SW480 (cell line): ENCODE results near the gene RXRG.

Experiments
- DNase-seq: peaks from one replicate; pipeline ENCODE4 v3.0.0-alpha.2; 2016; ENCODE audit warnings: low spot score

RXRG gene

DNA sequence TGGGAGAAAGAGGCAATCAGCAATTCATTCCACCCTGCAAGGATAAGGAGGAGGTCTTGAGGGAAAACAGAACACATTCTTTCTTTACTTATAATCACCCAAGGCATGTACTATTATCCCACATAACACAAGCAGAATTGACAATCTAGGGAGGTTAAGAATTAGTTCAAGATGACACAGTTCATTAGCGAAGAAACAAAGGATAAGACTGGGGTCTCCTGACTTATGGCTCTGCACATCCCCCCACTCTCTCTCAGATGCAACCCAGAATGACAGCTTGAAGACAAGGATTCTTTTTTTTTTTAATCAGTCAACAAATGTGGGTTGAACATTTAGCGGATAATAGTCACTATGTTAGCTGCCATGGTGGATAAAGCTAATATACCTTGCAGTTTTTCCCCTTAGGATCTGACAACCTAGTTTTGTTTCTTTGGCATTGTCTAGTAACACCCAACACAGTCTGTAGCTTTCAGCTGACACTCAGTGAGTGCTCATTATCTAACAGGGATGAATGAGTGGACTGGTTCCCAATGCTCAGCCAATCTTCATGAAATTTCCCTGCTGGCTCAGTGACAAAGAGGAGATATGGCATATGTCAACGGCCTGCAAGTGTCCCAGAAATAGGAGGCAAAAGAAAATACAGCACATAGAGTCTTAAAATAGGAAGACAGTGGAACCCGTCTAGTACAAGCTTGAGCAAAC, 35.1 kb downstream of the RXRG start:
- DNase-seq = no peak

GRCh38 chr1:165408518-165408917, 36.4 kb downstream of the RXRG start:
- peak; percentile 82 for DNase-seq

- DNase-seq = no peak
These were observed 37.5 kb downstream of the RXRG start for GRCh38 chr1:165407398-165407797.

DNA sequence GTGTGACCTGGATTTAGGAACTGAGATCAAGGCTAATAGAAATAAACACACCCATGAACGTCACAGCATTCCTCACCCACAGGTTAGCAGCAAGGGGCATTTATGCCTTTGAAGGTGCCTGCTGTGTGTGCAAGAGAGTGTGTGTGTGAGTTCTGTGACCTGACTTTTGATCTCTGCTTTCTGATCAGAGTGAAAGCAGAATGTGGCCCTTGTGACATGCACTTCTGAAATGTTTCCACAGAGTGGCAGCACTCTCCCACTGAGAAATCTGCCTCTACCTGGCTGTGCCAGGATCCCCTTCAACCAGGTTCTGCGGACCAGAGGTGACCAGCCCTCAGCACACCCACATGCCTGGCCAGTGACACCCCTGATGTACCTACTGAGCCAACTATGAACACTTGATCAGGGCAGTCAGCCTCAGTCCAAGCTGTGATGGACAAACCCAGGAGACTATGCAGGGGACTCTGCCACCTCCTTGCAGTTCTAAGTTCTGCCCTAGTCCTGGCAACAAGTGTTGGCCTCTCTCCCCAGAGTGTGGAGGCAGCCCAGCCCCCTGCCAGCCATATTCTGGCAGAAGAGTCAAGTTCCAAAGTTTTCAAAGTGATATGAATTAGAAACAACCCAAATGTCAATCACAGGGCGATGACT, 41.0 kb downstream of the RXRG start:
- peak; percentile 91 for DNase-seq

- no peak for DNase-seq
These were observed 42.3 kb downstream of the RXRG start for GRCh38 chr1:165402517-165403111.

DNA sequence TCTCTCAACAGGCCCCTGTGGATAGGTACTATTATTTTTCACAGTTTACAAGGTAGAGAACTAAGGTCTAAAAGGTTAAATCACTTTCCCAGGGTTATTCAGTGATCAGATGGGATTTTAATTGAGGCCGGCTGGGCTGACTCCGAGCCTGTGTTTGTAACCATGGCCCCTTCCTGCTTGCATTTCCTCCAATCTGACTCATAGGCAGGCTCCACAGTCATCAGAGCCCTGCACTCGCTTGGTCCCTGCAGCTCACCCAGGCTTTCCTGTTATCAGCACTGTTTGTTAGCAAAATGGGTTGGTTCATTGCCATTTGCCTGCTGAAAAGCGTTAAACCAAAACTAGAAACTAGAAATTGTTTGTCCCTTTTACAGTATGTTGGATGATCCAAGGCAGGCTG, 47.0 kb downstream of the RXRG start:
- no peak for DNase-seq

GRCh38 chr1:165395901-165396300, 49.0 kb downstream of the RXRG start:
- DNase-seq = no peak

- no peak for DNase-seq
These were observed 49.4 kb downstream of the RXRG start for GRCh38 chr1:165395478-165395877.

GRCh38 chr1:165392634-165393571, 52.0 kb downstream of the RXRG start:
- peak; percentile 93 for DNase-seq

DNA sequence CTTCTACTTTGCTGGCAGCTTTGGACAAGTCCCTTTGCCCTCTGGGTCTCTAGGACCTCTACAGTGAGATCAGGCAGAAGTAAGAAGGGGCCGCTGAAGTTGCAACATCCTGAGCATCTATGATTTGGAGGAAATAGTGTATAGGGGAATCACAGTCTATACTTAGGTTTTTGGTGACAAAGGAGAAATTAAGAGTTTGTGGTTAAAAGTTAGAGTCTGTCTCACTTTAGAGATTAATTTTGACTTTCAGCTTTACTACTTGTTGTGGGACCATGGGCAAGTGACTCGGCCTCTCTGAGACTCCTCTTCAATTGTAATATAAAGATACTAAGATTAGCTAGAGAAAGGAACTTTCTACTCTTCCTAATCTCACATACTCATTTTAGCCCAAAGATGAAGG, 55.3 kb downstream of the RXRG start:
- no peak for DNase-seq

- no peak for DNase-seq
These were observed 57.0 kb downstream of the RXRG start for GRCh38 chr1:165387961-165388360.

DNA sequence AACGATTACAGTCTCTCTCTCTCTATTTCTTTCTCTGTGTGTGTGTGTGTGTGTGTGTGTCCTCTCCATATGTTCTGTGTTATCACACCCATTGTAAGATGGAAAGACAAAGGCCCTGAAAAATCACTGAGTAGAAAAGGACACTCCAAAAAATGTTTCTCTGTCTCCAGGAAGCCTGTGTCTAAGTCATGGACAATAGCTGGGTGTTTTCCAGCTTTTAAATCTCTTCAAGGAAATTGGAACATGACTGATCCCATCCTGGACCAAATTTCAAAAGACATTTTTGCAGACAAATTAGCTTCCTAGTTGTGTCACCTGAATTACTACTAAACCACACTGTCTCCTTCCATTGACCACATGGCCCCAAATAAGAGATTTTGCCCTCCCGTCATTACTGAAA, 57.4 kb downstream of the RXRG start:
- DNase-seq = no peak

DNA sequence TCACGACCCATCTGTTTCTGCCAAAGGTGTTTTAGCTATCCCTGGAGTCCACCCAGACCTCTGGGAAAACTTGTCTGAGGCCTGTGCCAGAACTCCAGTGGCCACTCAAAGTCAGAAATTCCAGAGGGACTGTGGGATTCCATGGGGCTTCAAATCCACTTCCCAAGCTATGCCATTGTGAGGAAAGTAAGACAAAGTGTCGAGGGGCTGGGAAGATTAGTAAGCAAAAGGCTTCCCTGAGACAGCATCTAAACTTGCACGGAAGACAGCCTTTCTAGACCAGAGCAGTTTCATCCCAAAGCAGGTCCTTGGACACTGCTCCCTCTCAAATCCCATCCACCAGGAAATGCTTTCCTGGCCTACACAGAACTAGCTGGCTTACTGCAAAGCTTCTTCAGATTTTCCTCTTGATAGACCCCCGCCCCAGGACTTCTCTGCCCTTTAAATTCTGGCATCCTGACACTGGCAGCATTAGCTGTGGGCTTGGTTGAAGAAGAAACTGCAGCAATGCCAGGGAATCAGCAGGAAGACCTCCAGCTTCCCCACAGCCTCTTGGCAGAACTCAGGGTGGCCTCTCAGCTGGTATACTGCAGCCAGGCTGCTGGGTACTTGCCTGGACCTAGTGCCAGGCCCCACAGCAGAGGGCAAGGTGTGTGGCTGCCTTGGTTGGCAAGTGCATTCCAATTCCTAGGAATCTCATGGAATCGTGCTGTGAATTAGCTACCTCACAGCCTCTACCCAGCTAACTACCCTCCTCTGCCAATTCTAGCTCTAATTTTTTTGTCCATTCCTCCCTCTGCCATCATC, 61.1 kb downstream of the RXRG start:
- DNase-seq = no peak

GRCh38 chr1:165383067-165383466, 61.9 kb downstream of the RXRG start:
- DNase-seq = no peak

- DNase-seq = no peak
These were observed 63.0 kb downstream of the RXRG start for GRCh38 chr1:165381745-165382505.

- no peak for DNase-seq
These were observed 68.1 kb downstream of the RXRG start for GRCh38 chr1:165376811-165377311.

GRCh38 chr1:165376041-165376810, 68.7 kb downstream of the RXRG start:
- no peak for DNase-seq

DNA sequence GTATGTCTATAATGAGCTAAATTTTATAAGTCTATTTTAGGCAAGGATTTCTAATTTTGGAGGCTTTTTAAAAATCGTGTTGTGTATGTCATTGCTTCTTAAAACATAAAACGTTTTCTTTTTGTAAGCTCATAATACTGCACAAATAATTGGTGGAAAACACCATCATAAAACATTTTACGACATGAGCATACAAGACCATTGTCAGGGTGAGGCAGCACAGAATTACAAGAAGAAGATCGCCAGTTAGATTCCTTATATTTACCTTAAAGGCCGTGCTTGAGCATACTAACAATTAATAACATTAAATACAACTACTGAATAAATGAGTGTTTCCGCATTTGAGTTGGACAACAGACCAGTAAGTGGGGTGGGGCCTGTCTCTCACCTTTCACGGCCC, 69.3 kb downstream of the RXRG start:
- no peak for DNase-seq

DNA sequence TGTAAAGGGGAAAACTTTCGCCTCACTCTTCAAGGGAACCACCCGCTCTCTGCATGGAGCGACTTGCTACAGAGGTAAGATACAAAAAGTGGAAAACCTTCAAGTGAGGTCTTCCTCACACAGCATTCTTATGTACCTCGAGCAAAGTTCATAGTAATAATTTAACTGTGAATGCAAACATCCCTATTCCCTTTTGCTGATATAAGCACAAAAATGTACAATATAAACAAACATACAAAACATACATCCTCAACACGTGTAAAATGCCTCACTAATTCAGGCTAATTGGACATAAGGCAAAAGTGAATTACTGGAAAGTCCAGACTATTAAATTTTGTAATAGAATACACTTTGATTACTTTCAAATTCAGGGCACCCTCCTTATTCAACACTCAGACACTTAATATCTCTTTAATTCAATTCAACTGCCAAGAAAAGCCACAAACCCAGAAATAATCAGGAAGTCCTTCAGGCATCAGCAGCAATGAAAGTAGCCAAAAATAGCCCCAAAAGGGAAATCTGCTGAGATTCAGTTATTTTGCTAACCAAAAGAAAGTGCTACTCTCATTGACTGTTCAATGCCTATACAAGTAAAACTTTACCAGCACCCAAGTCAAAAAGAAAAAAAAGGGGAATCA, 73.2 kb downstream of the RXRG start:
- DNase-seq = no peak
